ENCODE results near the gene THY1.

The THY1 gene

GRCh38 chr11:119371067-119371601 lies 51.8 kb downstream of the THY1 start:
- DNase-seq: peak in 1 of 58 donors; percentile 17

- DNase-seq: peak in 1 of 58 donors; percentile 45
Observed at GRCh38 chr11:119370486-119371046, 52.4 kb downstream of the THY1 start.

GRCh38 chr11:119369132-119369925 lies 53.6 kb downstream of the THY1 start:
- DNase-seq: no peak

- DNase-seq: peak in 12 of 58 donors; percentile 31 to 75 (median 39)
Observed at GRCh38 chr11:119368121-119369034, 54.6 kb downstream of the THY1 start.

- peak in 5 of 58 donors; percentile 23 to 34 (median 32) for DNase-seq
Observed at GRCh38 chr11:119367661-119368120, 55.3 kb downstream of the THY1 start.
